OCI-LY3 (cell line): Measurements from ENCODE around the gene EMC6.

ENCODE experiments used
- EZH2phosphoT487 ChIP-seq: fragments of 200-600 bp; shearing (Covaris generic); IDR thresholded peaks from 2 replicates; pipeline ENCODE4 v1.6.1; 2018; ENCODE audit warnings: antibody characterized with exemption, mixed run types, low read depth
- TF ChIP-seq, protein P1 (sequence below): fragments of 200-600, 300-600 bp; sonication (generic); IDR thresholded peaks from 2 replicates; pipeline ENCODE4 v1.5.1; 2014; ENCODE audit warnings: antibody characterized with exemption, low read length, low read depth

DNA sequence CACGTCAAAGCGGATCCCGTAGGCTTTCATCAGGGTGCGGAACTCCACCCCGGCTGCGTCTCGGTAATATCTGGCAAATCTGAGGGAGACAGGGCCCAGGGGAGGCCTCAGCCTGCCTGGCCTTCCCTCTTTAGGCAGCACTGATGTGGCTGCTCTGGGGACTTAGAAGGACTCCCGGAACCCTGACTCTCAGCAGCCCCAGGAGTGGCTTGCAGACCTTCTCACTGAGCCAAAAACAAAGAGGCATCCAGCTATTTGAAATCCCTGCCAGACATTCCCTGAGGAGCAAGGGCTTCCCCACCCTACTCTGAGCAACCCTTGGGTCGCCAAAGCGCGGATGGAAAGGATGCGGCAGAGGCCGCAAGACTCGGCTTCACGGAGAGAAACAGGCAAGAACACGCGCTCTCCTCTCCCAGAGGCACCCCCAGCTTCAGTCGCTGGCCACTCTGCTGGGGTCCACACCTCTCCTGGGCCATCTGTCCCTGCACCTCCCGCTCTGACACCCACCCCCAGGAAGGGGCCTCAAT is 19.5 kb downstream of the EMC6 start:
- TF ChIP-seq, protein P1, sequence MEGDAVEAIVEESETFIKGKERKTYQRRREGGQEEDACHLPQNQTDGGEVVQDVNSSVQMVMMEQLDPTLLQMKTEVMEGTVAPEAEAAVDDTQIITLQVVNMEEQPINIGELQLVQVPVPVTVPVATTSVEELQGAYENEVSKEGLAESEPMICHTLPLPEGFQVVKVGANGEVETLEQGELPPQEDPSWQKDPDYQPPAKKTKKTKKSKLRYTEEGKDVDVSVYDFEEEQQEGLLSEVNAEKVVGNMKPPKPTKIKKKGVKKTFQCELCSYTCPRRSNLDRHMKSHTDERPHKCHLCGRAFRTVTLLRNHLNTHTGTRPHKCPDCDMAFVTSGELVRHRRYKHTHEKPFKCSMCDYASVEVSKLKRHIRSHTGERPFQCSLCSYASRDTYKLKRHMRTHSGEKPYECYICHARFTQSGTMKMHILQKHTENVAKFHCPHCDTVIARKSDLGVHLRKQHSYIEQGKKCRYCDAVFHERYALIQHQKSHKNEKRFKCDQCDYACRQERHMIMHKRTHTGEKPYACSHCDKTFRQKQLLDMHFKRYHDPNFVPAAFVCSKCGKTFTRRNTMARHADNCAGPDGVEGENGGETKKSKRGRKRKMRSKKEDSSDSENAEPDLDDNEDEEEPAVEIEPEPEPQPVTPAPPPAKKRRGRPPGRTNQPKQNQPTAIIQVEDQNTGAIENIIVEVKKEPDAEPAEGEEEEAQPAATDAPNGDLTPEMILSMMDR = no peak
- TF ChIP-seq EZH2phosphoT487 = no peak
